NB4 (cell line): ENCODE data around the gene PNPLA7.

Experiments
- MYC ChIP-seq: IDR thresholded peaks from 2 replicates; pipeline ENCODE4 v1.6.1; 2011; ENCODE audit warnings: low read depth, low read length
- TF ChIP-seq, protein P1 (sequence below): IDR thresholded peaks from one replicate; pipeline ENCODE4 v1.5.1; 2012; ENCODE audit warnings: low read depth, low read length

DNA sequence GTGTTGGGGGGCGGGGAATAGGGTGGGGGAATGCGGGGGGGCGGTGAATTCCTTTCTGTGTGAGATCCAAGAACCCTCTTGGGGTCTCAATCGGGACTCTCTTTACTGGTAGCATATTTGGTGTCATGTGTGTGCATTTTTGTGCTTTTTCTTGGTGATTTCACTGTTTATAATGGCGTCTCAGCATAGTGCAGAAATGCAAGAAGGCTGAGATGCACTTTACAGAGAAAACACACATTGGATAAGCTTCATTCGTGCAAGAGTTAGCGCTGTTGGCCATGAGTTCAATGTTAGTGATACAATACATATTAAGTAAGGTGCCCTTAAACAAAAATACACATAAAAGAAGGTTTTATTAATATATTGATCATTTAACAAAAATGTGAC, 108.3 kb downstream of the PNPLA7 start:
- TF ChIP-seq, protein P1, sequence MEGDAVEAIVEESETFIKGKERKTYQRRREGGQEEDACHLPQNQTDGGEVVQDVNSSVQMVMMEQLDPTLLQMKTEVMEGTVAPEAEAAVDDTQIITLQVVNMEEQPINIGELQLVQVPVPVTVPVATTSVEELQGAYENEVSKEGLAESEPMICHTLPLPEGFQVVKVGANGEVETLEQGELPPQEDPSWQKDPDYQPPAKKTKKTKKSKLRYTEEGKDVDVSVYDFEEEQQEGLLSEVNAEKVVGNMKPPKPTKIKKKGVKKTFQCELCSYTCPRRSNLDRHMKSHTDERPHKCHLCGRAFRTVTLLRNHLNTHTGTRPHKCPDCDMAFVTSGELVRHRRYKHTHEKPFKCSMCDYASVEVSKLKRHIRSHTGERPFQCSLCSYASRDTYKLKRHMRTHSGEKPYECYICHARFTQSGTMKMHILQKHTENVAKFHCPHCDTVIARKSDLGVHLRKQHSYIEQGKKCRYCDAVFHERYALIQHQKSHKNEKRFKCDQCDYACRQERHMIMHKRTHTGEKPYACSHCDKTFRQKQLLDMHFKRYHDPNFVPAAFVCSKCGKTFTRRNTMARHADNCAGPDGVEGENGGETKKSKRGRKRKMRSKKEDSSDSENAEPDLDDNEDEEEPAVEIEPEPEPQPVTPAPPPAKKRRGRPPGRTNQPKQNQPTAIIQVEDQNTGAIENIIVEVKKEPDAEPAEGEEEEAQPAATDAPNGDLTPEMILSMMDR = no peak
- TF ChIP-seq MYC = no peak
